Measurements from ENCODE around the gene CTSC. TPM values are rescaled to one million over a fixed set of nuclear protein-coding genes. Genes with fewer than 3 reads are reported as not detected.

The CTSC gene
- total RNA-seq, 1 donor from 2014 or later, result 230 TPM

DNA sequence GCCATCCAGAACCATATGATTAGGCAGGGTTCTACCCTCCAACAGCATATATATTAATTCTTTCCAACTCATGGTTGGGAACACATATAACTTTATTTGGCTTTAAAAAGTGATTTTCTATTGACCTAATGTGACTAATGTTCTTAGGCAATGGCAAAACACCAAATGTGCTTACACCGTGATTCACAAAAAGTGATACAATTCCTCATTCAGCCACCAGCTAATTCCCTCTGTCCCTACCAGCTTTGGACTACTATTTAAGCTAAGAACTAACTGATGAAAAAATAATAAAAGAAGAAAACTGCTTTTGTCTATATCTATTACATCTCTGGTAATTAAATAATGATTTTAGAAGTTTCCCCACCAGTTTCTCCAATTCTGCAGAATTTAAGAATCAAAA lies 4.7 kb downstream of the CTSC start:
- no peak overlapping the region for H3K4me3 Mint-ChIP-seq
- peaks cover 52% of the 10 kb centered on the region for H3K4me1 Mint-ChIP-seq
- H3K27ac Mint-ChIP-seq, result no peak overlapping the region
- no peak for DNase-seq (ENCODE audit: low spot score in 2 of 2, unreplicated experiment in 2 of 2)
- peaks cover 51% of the 10 kb centered on the region for H3K36me3 Mint-ChIP-seq
- TF ChIP-seq, protein P1, sequence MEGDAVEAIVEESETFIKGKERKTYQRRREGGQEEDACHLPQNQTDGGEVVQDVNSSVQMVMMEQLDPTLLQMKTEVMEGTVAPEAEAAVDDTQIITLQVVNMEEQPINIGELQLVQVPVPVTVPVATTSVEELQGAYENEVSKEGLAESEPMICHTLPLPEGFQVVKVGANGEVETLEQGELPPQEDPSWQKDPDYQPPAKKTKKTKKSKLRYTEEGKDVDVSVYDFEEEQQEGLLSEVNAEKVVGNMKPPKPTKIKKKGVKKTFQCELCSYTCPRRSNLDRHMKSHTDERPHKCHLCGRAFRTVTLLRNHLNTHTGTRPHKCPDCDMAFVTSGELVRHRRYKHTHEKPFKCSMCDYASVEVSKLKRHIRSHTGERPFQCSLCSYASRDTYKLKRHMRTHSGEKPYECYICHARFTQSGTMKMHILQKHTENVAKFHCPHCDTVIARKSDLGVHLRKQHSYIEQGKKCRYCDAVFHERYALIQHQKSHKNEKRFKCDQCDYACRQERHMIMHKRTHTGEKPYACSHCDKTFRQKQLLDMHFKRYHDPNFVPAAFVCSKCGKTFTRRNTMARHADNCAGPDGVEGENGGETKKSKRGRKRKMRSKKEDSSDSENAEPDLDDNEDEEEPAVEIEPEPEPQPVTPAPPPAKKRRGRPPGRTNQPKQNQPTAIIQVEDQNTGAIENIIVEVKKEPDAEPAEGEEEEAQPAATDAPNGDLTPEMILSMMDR (IDR thresholded peaks at IDR 0.05; ENCODE audit: unreplicated experiment), result no peak
- no peaks in the 10 kb centered on the region for H3K27me3 Mint-ChIP-seq (ENCODE audit: low read depth)
- no peaks in the 10 kb centered on the region for H3K9me3 Mint-ChIP-seq

DNA sequence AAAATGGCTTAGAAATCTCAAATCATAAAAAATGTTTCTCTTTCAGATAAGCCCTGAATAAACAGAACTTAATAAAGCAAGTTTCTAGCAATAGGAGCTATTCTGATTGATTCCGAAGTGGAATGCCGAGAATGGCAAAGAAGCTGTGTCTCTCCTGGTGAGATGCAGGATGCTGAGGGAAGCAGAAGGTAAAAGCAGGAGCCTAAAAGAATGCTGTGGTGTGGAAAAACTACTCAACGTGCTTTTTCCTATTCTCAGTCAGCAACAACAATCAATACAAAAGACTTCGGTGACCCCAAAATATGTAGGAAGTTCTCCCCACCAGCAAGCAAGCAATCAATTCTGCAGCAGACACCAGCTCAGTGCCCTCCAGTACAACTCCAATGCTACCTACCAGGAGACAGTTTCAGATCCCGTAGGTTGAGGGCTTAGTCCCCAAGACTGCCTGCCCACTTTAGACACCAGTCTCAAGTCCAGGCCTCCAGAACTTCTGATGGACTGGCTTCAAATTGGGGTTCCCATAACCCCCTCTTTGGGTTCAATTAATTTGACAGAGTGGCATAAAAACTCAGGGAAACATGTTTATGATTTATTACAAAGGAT lies 6.6 kb downstream of the CTSC start:
- no peaks in the 10 kb centered on the region for H3K9me3 Mint-ChIP-seq
- no peak overlapping the region for H3K4me3 Mint-ChIP-seq
- no peaks in the 10 kb centered on the region for H3K27me3 Mint-ChIP-seq (ENCODE audit: low read depth)
- H3K27ac Mint-ChIP-seq, result peak overlapping the region; percentile 54
- TF ChIP-seq, protein P1 (IDR thresholded peaks at IDR 0.05; ENCODE audit: unreplicated experiment), result no peak
- peaks cover 54% of the 10 kb centered on the region for H3K36me3 Mint-ChIP-seq
- DNase-seq (ENCODE audit: low spot score in 2 of 2, unreplicated experiment in 2 of 2), result no peak
- peaks cover 68% of the 10 kb centered on the region for H3K4me1 Mint-ChIP-seq

DNA sequence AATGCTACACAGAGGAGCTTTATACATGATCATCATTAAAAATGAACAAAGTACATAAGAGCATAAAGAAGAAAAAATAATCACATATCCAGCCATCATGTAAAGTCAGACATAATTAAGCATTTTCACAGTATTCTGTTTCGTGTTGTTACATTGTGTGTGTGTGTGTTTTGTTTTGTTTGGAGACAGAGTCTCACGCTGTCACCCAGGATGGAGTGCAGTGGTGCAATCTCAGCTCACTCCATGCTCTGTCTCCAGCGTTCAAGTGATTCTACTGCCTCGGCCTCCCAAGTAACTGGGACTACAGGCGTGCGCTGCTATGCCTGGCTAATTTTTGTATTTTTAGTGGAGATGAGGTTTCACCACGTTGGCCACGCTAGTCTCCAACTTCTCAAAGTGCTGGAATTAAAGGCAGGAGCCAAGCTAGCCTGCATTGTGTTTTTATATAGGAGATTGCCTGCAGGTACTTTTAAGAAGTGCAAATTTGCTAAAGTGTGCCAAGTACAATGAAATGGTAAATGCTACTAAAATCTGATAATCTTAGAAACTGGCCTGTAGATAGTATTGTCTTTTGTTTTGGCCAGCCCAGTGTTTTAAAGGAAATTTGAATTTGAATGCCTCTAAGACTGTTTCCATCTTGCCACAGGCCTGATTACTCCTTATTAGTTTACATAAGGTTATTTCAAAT lies 7.8 kb downstream of the CTSC start:
- Mint-ChIP-seq H3K4me1 (peaks cover 64% of the 10 kb centered on the region), H3K9me3 (no peaks in the 10 kb centered on the region), H3K4me3 (no peak overlapping the region), H3K36me3 (peaks cover 57% of the 10 kb centered on the region), H3K27ac (peak overlapping the region; percentile 76), H3K27me3 (ENCODE audit: low read depth) (no peaks in the 10 kb centered on the region)
- DNase-seq (ENCODE audit: low spot score in 2 of 2, unreplicated experiment in 2 of 2), result no peak
- TF ChIP-seq, protein P1 (IDR thresholded peaks at IDR 0.05; ENCODE audit: unreplicated experiment), result no peak

DNA sequence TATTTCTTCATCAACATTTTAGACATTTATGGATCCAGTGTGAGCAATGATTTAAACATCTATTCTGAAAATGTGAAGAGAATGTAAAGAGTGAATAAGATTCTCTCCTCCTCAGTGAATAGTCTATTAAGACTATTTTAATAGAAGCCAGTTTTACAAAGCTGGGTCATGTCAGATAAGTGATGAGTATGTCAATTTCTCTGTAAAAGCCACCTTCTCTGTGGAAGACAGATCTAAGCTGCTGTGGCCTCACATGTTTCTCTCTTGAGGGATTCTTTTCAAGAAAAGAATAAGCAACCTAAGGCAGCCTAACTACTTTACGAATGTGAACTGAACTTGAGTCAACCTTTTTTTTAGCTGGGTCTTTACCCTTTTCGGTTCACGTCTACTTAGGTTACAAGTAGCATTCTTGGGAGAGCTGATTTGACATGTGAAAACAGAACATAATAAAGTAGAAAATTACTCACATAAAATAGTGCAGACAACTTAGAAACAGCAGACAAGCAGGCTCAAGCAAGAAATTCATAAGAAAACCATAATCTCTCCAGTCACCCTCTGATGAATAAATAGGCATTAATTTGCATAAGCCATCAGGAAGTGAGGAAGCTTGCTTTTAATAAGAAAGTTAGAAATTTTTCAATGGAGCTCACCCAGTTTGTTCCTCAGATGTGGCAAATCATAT lies 9.9 kb downstream of the CTSC start:
- Mint-ChIP-seq H3K36me3 (peaks cover 64% of the 10 kb centered on the region), H3K4me3 (no peak overlapping the region), H3K4me1 (peaks cover 55% of the 10 kb centered on the region), H3K27me3 (ENCODE audit: low read depth) (no peaks in the 10 kb centered on the region), H3K27ac (peak overlapping the region; percentile 80), H3K9me3 (peaks cover 17% of the 10 kb centered on the region)
- TF ChIP-seq, protein P1 (IDR thresholded peaks at IDR 0.05; ENCODE audit: unreplicated experiment), result no peak
- DNase-seq (ENCODE audit: low spot score in 2 of 2, unreplicated experiment in 2 of 2), result no peak

DNA sequence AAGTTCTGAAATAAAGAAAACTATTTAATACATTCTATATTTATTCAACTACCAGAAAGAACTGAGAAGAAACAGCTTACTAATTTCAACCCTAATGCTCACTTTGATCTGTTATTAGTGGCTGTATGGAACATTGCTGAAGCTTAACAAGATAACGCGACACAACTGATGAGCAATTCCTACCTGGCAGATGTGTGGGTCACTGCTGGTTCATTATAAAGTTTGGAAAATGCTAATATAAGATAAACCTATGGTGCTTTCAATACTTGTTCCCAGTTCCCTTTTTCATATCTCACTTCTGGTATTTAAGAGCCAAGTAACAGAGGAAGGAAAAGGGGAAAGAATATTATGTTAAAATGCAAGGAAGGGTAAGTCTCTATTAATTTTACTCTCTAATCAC lies 10.5 kb downstream of the CTSC start:
- peaks cover 22% of the 10 kb centered on the region for H3K9me3 Mint-ChIP-seq
- peaks cover 55% of the 10 kb centered on the region for H3K4me1 Mint-ChIP-seq
- peak overlapping the region; percentile 31 for H3K27ac Mint-ChIP-seq
- no peak overlapping the region for H3K4me3 Mint-ChIP-seq
- no peak for DNase-seq (ENCODE audit: low spot score in 2 of 2, unreplicated experiment in 2 of 2)
- TF ChIP-seq, protein P1 (IDR thresholded peaks at IDR 0.05; ENCODE audit: unreplicated experiment), result no peak
- H3K36me3 Mint-ChIP-seq, result peaks cover 68% of the 10 kb centered on the region
- no peaks in the 10 kb centered on the region for H3K27me3 Mint-ChIP-seq (ENCODE audit: low read depth)
